ENCODE measurements around the gene PEX16.

PEX16 gene

DNA sequence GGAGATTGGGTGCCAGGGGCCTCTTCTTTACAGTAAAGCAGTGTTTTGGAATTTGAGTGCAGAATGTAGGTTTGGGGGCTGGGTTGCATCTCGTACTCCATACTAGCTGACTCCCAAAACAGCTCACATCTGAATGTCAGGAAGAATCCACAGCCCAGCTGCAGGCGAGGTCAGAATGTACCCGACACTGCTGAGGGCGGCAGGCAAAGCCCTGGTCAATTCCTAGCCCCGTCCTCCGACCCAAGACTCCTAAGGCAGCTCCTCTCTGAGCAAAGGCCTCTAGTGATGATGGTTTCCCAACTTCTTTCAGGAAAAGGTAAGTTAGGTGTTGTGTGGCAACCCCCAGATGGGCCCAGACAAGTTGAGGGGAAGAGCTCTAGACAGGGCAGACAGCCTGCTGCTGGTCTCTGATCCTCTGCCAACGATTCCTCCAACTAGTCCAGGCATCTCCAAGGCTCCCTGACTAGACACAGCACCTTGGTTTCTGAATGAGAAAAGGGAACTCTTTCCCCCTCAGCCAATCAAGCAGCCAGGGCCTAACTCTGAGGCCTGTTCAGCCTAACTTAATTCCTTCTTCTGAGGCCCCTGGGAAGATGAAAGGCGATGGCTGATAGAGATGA lies 13.4 kb upstream of the PEX16 start:
- no peak for DNase-seq (ENCODE audit: low spot score)

DNA sequence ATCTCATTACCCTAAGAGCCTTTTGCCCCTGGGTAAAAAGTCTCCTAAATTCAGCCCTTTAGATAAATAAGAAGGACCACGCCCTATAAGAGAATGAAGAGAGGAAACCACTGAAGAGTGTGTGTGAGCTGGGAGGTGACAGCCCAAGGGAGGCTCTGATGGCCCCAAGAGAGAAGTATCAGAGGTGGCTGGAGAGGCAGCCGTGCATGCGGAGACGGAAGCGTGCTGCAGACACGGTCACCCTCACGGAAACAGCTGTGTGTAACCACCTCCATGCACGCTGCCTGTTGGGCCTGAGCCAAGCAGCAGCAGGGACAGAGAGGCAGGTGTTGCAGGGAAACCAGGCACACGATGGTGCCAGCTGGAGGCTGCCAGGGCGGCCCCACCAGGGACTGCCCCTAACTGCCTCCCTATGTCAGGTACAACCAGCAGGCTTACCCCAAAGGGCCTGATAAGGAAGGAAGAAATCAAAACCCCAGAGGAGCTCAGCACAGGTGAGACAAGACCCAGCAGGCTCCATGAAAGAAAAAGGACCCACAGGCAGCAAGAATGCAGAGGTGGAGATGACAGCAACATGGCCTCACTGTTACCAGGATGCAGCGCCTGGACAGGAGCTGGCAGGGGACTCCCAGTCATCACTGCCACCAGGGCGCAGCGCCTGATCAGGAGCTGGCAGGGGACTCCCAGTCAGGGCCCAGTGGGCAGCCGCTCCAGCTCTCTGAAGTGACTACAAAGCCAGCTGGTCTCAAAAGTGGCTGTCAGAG lies 12.5 kb upstream of the PEX16 start:
- no peak for DNase-seq (ENCODE audit: low spot score)

DNA sequence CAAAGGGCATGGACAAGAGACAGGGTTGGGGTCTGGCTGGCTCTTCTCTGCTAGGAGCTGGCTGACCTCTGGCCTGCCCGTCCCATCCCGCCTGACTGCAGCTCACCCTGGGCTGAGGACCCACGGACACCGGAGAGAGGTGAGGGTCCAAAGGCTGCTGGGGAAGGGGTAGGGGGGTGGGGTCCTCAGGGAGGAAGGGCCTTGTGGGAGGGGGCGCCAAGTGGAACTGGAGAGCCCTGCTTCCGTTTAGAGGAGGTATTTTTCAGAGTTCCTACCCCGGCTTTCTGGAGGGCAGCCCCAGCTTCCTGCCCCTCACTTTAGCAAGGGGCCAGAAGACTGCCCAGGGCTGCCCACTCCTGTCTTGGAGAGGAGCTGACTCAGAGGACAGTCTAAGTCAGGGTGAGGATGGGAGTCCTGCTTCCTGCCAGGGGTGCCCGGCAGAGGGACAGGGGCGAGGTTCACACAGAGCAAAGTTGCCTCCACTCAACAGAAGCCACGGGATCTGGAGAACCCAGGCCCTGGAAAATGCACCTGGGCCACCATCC lies 11.9 kb upstream of the PEX16 start:
- DNase-seq (ENCODE audit: low spot score), result no peak

- no peak for DNase-seq (ENCODE audit: low spot score)
Observed at GRCh38 chr11:45928535-45929215, 11.0 kb upstream of the PEX16 start.

- DNase-seq (ENCODE audit: low spot score), result no peak
Observed at GRCh38 chr11:45927684-45928413, 10.2 kb upstream of the PEX16 start.

DNA sequence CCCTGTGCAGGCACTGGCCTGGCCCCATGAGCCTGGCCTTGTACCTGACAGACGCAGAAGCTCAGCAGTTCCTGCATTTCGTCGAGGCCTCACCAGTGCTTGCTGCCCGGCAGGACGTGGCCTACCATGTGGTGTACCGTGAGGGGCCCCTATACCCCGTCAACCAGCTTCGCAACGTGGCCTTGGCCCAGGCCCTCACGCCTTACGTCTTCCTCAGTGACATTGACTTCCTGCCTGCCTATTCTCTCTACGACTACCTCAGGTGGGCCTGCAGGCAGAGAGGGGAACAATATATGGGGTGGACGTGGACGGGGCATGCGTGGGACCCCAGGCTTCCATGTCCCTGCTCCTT lies 9.6 kb upstream of the PEX16 start:
- DNase-seq (ENCODE audit: low spot score), result no peak

GRCh38 chr11:45926536-45927331 lies 9.1 kb upstream of the PEX16 start:
- no peak for DNase-seq (ENCODE audit: low spot score)

DNA sequence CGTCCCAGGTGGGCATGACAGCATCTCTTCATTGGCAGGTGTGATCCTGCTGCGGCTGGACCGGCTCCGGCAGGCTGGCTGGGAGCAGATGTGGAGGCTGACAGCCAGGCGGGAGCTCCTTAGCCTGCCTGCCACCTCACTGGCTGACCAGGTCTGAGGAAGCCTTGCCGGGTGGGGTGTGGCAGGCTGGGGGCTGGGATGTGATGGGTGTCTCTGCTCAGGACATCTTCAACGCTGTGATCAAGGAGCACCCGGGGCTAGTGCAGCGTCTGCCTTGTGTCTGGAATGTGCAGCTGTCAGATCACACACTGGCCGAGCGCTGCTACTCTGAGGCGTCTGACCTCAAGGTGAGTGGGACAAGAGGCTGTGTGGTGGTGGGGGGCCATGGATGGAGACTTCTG lies 8.3 kb upstream of the PEX16 start:
- no peak for DNase-seq (ENCODE audit: low spot score)

- DNase-seq (ENCODE audit: low spot score), result no peak
Observed at GRCh38 chr11:45925550-45925949, 7.9 kb upstream of the PEX16 start.

- DNase-seq (ENCODE audit: low spot score), result no peak
Observed at GRCh38 chr11:45924927-45925326, 7.2 kb upstream of the PEX16 start.

GRCh38 chr11:45924036-45924915 lies 6.6 kb upstream of the PEX16 start:
- DNase-seq (ENCODE audit: low spot score), result no peak

DNA sequence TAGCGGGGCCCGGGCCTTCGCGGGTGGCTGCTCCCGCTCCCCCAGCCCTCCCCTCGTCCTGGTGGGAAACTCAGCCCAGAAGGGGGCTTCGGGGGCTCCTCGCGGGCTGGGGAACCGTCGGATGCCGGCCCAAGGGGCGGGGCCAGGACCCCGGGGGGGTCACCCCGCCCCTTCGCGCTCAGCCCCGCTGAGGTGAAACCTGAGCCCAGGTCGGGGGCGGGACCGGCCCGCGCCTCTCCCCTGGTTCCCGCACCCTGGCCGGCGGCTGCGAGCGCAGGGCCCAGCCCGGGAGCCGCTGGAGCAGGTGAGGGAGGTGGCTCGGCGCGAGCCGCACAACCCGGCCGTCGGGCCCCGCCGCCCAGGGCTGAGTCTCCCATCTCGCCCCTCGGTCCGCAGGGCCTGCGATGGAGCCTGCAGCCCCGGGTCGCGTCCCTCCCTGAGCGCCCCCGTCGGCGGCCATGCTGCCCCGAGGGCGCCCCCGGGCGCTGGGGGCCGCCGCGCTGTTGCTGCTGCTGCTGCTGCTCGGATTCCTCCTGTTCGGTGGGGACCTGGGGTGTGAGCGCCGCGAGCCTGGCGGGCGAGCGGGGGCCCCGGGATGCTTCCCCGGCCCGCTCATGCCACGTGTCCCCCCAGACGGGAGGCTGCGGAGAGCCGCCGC lies 4.9 kb upstream of the PEX16 start, which contains the start of gene LARGE2:
Gene LARGE2 (plus strand): TSS at position 232 of the 658 bp plus-strand sequence. CDS start 227 bp downstream, at position 459.
- no peak for DNase-seq (ENCODE audit: low spot score)

GRCh38 chr11:45921561-45922424 lies 4.1 kb upstream of the PEX16 start:
- DNase-seq (ENCODE audit: low spot score), result no peak

DNA sequence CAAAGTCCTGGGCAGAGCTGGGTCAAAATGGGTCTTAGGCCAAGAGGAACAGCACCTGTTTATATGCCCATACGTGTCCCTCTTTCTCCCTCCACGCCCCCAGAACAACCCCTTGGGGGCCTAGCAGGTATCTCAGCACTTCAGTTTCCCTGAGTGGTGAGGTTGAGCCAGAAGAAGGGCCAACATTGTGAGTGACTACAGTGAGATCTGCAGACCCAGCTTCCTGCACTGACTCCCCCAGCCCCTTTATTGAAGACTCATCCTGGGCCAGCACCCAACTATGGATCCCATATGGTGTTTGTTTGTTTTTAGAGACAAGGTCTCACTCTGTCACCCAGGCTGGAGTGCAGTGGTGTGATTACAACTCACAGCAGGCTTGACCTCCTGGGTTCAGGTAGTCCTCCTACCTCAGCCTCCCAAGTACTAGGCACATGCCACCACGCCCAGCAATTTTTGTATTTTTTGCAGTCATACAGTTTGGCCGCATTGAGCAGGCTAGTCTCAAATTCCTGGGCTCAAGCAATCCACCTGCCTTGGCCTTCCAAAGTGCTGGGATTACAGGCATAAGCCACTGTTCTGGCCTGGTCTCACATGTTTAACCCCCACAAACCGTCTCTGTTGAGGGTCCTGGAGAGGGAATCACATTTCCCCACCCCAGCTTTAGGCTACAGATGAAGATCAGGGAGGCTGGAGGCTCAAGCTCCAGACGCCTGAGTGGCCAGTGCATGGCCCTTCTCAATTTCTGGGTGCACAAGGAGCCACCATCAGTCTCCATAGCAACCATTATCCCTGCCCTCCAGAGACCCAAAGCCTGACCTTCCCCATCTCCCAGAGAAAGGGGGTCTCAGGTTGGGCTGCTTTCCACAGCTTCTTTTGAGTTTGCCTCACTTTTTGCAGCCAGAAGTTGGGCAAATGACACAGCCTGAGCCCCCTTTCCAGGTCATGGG lies 3.1 kb upstream of the PEX16 start:
- no peak for DNase-seq (ENCODE audit: low spot score)

- DNase-seq (ENCODE audit: low spot score), result no peak
Observed at GRCh38 chr11:45919806-45920530, 2.3 kb upstream of the PEX16 start.

DNA sequence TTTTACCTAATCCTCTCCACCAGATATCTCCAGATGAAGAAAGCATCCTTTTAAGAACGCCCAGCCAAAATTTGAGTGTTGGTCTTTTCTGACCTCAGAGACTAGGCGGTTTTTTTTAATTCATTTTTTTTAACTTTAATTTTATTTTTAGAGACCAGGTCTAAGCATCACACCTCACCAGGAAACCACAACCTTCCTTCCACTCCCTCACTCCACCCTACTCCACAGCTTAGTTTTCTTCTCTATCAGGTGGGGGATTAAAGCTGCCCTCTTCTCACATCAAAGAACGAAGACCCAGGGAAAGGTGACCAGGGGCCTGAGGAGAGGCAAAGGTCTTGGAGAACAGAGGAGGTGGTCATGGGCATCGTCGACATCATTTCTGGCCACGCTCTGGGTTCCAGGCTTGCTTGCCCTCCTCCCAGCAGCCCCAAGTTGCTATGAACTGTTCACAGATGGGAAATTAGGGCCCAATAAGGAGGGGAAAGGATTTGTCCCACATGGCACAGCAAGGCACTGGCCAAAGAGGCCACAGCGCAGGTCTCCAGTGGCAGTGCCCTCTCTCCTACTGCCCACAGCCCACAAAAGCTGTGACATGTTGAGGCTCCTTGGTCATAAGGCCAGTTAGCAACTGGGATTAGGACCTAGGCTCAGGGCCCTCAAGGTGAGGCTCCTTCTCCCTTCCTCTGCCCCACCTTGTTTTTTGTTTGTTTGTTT lies 1.4 kb upstream of the PEX16 start:
- no peak for DNase-seq (ENCODE audit: low spot score)
